Mucosa of gallbladder (tissue), 1 donor: ENCODE measurements around the gene FKBP1C. TPM values are rescaled to one million over a fixed set of nuclear protein-coding genes. Genes with fewer than 3 reads are reported as not detected.

Experiments used
- DNase-seq: peaks from one replicate; pipeline ENCODE4 v3.0.0-alpha.2; 2020; ENCODE audit warnings: low spot score
- total RNA-seq: library from RNA; stranded (reverse); gene quantifications from one replicate; pipeline ENCODE4 v1.2.1, GENCODE V29; 2021
- donor health status: DM: no; HTN: no; CAD: no.

FKBP1C gene
- total RNA-seq, 1 donor from 2014 or later: 1.1 TPM

- DNase-seq: no peak
Observed at GRCh38 chr6:63261820-63262219, 50.6 kb downstream of the FKBP1C start.

Other genes starting within 250 kb of the FKBP1C start
- gene LGSN, start 108.5 kb downstream of the FKBP1C start, total RNA-seq: 0.06 TPM